ENCODE results near the gene MORC4. TPM values are rescaled to one million over a fixed set of nuclear protein-coding genes. Genes with fewer than 3 reads are reported as not detected.

The MORC4 gene
- total RNA-seq, 1 donor from 2014 or later, result 11.1 TPM

GRCh38 chrX:106952538-106952937 lies 47.5 kb downstream of the MORC4 start:
- DNase-seq, result no peak

GRCh38 chrX:106952089-106952488 lies 47.9 kb downstream of the MORC4 start:
- no peak for DNase-seq

GRCh38 chrX:106951230-106951629 lies 48.8 kb downstream of the MORC4 start:
- no peak for DNase-seq

GRCh38 chrX:106950381-106950780 lies 49.6 kb downstream of the MORC4 start:
- no peak for DNase-seq

GRCh38 chrX:106949366-106949765 lies 50.6 kb downstream of the MORC4 start:
- no peak for DNase-seq

- no peak for DNase-seq
These were observed 51.4 kb downstream of the MORC4 start for GRCh38 chrX:106948641-106949040.

- DNase-seq, result no peak
These were observed 53.5 kb downstream of the MORC4 start for GRCh38 chrX:106946464-106946863.

- no peak for DNase-seq
These were observed 59.9 kb downstream of the MORC4 start for GRCh38 chrX:106940068-106940467.

GRCh38 chrX:106939566-106939965 lies 60.4 kb downstream of the MORC4 start:
- DNase-seq, result no peak

GRCh38 chrX:106936246-106936645 lies 63.8 kb downstream of the MORC4 start:
- DNase-seq, result no peak

GRCh38 chrX:106935175-106935574 lies 64.8 kb downstream of the MORC4 start:
- peak; percentile 33 for DNase-seq

GRCh38 chrX:106933538-106933961 lies 66.5 kb downstream of the MORC4 start:
- peak; percentile 26 for DNase-seq

GRCh38 chrX:106932960-106933537 lies 67.0 kb downstream of the MORC4 start:
- no peak for DNase-seq

- peak; percentile 13 for DNase-seq
These were observed 67.5 kb downstream of the MORC4 start for GRCh38 chrX:106932492-106932923.

GRCh38 chrX:106931831-106932491 lies 68.1 kb downstream of the MORC4 start:
- DNase-seq, result no peak

- no peak for DNase-seq
These were observed 71.8 kb downstream of the MORC4 start for GRCh38 chrX:106928227-106928626.

- no peak for DNase-seq
These were observed 72.3 kb downstream of the MORC4 start for GRCh38 chrX:106927700-106928099.

- no peak for DNase-seq
These were observed 73.0 kb downstream of the MORC4 start for GRCh38 chrX:106927023-106927422.

GRCh38 chrX:106921637-106922036 lies 78.4 kb downstream of the MORC4 start:
- DNase-seq, result no peak

GRCh38 chrX:106919932-106920452 lies 80.0 kb downstream of the MORC4 start, which contains the start of gene CLDN2:
TSS of gene CLDN2 (plus strand) at chrX:106920402. CDS start at chrX:106928229, 7,827 bp downstream.
- DNase-seq, result no peak

- DNase-seq, result peak; percentile 81
These were observed 82.0 kb downstream of the MORC4 start for GRCh38 chrX:106917830-106918500.

- no peak for DNase-seq
These were observed 87.1 kb downstream of the MORC4 start for GRCh38 chrX:106912864-106913263.

- DNase-seq, result peak; percentile 8
These were observed 93.7 kb downstream of the MORC4 start for GRCh38 chrX:106906361-106906760.

All from dermis blood vessel endothelial cell (primary cell).